GM04503 (cell line): ENCODE data around the gene KRT75.
"Not testable (repeated sequence)": the region's sequence is repeated elsewhere in the genome, so short reads cannot be mapped to it uniquely, and the experiment has no call there.

Source experiments
- DNase-seq: peaks from one replicate; pipeline ENCODE4 v3.0.0-alpha.2; 2012; ENCODE audit warnings: low read depth

KRT75 gene

DNA sequence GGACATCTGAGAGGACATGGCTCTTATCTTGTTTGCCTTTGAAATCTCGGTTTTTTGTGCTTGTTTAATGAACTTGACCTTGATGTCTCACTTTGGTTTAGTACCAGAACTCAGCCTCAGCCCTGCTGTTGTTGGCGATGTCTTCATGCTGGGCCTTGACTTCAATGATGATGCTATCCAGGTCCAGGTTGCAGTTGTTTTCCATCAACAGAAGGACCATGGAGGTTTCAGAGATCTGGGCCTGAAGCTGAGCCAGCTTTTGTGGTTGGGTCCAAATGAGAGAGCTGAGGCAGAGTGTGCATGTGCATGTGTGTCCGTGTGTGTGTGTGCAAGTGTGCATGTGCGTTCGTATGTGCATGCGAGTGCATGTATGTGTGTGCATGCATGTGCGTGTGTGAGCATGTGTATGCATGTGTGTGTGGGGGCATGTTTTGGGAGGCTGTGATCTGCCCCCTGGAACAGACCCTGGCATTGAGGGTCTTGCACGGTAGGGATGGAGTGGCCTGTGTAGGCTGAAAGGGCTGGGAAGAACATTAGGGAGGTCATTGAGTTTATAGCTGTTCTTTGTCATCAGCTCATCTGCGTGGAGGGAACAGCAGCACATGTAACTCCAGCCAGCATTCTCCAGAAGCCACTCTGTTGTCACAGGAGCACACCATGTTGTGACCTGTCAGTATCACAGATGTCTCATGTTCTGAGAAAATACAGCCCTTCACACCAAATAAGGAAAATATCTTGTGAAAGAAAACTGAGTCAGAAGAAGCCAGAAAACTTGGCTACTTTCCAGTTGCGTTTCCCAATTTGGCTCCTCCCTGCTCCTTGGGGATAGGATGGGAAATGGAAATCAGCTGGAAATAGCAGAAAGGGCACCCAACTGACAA is 18.1 kb downstream of the KRT75 start:
- peak; percentile 45 for DNase-seq

GRCh38 chr12:52414936-52415335 is 19.2 kb downstream of the KRT75 start:
- no peak for DNase-seq

DNA sequence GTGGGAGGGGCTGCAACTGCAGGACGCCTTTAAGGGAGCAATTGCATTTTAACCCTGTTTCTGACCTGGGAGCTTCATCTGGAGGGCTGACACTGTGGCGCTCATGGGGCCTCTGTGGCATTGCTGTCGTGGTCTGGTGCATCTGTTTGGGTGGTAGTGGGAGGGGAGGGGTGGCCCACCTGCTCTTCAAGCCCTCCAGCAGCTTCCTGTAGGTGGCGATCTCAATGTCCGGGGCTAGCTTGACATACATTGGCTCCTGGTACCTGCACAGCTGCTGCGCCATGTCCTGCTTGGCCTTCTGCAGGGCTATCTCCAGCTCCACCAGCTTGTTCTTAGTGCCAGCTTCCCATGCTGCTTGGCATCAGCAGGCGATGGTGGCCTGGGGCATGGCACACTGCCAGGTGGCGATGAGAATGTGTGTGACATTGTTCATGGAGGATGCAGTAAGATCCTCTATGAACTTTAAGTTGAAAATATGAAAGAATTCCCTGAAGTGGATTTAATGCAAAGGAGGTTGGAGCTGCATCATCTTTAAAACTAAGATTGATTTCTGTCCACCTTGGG is 20.3 kb downstream of the KRT75 start:
- no peak for DNase-seq

GRCh38 chr12:52413202-52413601 is 21.0 kb downstream of the KRT75 start:
- no peak for DNase-seq

DNA sequence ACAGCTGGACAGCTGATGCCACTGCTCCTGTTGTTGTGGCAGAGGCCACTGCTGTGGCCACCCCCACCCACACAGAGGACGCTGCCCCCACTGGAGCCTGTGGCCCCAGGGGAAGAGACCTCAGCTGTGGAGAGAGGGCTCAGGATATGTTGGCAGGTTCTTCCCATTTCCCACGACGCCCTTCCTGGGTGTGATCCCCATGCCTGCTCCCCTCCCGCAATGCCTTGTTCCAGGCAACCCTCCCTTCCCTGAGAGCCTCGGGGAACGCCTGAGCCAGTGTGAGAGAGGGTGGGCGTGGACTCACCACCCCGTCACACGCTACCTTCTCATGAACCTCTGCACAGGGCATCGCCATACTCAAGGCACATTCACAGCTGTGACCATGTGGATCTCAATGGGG is 22.4 kb downstream of the KRT75 start:
- DNase-seq: no peak

DNA sequence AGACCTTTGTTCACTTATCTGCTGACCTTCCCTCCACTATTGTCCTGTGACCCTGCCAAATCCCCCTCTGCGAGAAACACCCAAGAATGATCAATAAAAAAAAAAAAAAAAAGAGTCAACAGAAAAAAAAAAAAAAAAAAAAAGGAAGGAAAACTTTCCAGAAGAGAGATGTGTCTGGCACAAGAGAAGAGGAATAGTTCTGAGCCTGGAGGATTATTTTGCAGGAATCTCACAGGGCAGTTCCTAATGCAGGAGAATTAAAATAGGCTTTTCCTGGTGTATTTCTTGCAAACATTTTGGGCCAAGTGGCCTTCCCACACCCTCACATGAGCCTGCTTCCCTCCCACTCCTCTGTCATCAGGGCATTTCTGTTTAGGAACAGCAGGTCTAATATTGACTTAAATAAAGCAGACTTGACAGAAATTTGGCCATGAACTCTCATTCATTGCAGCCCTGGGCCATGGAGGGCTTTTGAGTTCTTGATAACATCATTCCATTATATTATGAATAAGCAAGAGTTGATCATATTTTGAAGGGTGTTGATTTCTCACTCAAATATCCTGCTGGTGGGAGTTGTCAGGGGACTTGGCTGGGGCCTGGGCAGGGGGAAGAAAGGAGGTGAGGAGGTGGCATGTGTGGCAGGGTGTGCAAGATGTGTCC is 23.5 kb downstream of the KRT75 start:
- not testable (repeated sequence) for DNase-seq

- no peak for DNase-seq
Measured at GRCh38 chr12:52407918-52408317, 26.3 kb downstream of the KRT75 start.

- no peak for DNase-seq
Measured at GRCh38 chr12:52405922-52406385, 28.2 kb downstream of the KRT75 start, which contains the start of gene KRT82. Gene KRT82, minus strand, starts transcription at chr12:52406335. Its CDS starts 58 bp downstream, at chr12:52406277.

DNA sequence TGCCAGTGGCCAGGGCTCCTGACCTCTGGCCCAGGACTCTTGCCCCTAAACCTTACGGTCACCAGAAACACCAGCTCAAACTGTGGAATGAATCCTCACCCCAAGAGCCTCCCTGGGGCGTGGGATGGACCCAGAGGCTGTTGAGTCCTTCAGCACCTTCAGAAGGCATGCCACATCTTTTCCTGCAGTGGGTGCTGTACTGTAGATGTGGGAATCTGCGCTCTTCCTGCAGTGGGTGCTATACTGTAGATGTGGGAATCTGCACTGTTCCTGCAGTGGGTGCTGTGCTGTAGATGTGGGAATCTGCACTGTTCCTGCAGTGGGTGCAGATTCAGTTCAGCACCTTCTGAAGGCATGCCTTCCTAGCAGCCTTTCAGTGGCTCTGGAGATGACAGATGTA is 29.2 kb downstream of the KRT75 start:
- no peak for DNase-seq

DNA sequence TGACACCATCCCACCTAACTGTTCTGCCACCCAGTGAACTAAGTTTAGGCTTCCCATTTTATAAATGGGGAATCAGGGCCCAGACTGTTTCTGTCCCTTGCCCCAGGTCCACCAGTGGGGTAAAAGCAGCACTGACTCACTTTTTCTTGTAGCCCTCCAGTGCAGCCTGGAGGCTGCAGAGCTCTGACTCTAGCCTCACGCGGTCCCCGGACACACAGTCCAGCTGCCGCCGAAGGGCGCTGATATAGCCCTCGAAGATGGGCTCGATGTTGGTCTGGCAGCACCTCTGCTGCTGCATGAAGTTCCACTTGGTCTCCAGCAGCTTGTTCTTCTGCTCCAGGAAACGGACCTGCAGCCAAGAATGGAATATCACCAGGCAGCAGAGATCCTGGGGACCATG is 30.6 kb downstream of the KRT75 start:
- no peak for DNase-seq

DNA sequence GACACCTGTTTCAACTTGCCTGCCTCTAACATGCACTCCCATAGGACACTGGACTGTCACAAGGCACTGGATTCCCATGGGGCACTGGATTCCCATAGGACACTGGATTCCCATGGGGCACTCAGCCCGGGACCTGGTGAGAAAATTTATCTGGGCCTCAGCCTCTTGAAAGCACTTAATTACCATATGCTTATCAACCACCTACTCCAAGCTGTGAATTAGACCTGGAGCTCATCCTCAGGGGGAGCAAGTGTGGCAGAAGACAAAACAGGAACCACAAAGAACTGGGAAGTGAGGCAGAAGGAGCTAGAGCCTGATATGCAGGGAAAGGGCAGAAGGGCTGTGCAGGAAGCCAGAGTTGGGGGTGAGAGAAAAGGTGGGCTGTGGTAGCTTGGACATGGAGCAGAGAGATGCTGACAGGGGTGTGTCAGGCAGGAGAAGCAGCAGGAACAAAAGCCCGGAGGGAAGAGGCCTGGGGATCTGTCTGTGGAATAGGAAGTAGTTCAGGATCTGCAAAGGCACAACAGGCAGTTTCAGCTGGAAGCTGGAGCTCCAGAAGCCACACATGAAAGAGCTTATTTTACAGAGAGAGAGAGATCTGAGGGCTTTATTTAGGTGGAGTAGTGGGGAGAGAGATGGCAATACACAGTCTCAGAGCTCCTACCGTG is 31.2 kb downstream of the KRT75 start:
- DNase-seq: no peak

DNA sequence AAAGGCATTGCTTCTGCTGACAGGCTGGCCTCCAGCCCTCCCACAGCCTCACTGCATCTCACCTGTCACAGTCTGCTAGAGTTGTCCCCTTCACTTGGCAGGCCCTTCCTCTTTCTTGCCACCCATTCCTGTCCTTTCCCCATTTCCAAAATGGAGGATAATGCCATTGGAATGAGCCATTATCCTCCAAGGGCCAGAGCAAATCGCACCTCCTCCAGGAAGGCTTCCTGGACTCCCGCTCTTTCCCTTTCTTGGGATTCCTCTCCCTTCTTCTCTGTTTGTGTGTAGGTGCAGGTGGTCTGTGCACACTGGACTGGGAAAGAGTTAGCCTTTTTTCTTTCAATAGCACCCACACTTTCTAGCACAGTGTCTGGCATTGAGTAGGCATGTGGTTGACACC is 31.8 kb downstream of the KRT75 start:
- no peak for DNase-seq

GRCh38 chr12:52401926-52402325 is 32.2 kb downstream of the KRT75 start:
- DNase-seq: no peak

GRCh38 chr12:52401526-52401925 is 32.6 kb downstream of the KRT75 start:
- DNase-seq: no peak

- no peak for DNase-seq
Measured at GRCh38 chr12:52400906-52401305, 33.3 kb downstream of the KRT75 start.

DNA sequence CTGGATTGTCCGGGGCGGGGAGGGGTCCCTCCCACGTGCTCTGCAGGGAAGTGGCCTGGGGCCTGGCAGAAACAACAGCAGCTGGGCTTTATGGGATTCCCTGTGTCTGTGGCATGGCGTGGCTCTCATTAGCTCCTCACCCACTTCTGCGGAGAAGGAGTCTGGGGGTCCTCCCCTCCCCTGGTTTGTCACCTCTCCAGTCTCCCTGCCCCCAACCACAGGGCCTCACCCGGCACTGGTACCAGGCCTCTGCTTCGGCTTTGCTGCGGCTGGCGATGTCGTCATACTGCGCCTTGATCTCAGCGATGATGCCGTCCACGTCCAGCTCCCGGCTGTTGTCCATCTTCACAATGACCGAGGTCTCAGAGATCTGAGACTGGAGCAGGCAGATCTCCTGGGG is 34.4 kb downstream of the KRT75 start:
- no peak for DNase-seq

GRCh38 chr12:52398176-52398575 is 36.0 kb downstream of the KRT75 start:
- no peak for DNase-seq

DNA sequence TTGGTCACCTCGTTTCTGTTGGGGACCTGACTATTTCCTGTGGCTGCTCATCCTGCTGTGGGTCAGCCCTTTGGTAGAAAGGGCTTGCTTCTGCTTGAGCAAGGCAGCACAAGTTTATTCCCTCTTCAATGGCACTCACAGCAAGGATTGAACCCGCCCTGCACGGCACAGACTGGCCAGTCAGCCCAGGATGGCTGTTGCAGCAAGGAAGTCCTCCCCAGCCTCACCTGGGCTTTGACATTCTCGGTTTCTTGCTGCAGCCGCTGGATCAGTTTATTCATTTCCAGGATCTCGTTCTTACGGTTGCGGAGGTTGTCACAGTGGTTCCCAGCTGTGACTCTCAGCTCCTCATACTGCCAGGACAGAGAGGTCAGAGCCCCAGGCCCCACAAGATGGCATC is 37.5 kb downstream of the KRT75 start:
- DNase-seq: no peak

GRCh38 chr12:52395761-52396434 is 38.3 kb downstream of the KRT75 start:
- no peak for DNase-seq

GRCh38 chr12:52394836-52395405 is 39.2 kb downstream of the KRT75 start:
- no peak for DNase-seq

- DNase-seq: no peak
Measured at GRCh38 chr12:52392465-52393007, 41.6 kb downstream of the KRT75 start.
